Anterior cingulate cortex (tissue), 58 donors: ENCODE measurements around the gene TRIM65.

Source experiments
- DNase-seq, 58 donors: peaks; one replicate each; lab custom pipeline; 2025; lab: John Stamatoyannopoulos, UW

Gene TRIM65

GRCh38 chr17:75917917-75918445, 21.2 kb upstream of the TRIM65 start:
- DNase-seq, result no peak

- no peak for DNase-seq
These were observed 20.6 kb upstream of the TRIM65 start for GRCh38 chr17:75917141-75917916.

- DNase-seq, result no peak
These were observed 18.5 kb upstream of the TRIM65 start for GRCh38 chr17:75915268-75915667.

- DNase-seq, result no peak
These were observed 18.0 kb upstream of the TRIM65 start for GRCh38 chr17:75914643-75915267.

- no peak for DNase-seq
These were observed 16.9 kb upstream of the TRIM65 start for GRCh38 chr17:75913537-75914210.

GRCh38 chr17:75910699-75911098, 13.9 kb upstream of the TRIM65 start:
- no peak for DNase-seq

- DNase-seq, result no peak
These were observed 13.1 kb upstream of the TRIM65 start for GRCh38 chr17:75909812-75910274.

- DNase-seq, result peak in 1 of 58 donors; percentile 48
These were observed 12.5 kb upstream of the TRIM65 start for GRCh38 chr17:75909051-75909811.

- DNase-seq, result no peak
These were observed 11.4 kb upstream of the TRIM65 start for GRCh38 chr17:75908201-75908600.

GRCh38 chr17:75906143-75906884, 9.6 kb upstream of the TRIM65 start:
- no peak for DNase-seq

- DNase-seq, result peak; percentile 24 to 96 (median 84)
These were observed 8.2 kb upstream of the TRIM65 start, which contains the start of gene MRPL38 for GRCh38 chr17:75904749-75905521. Gene MRPL38 (minus strand): TSS chr17:75904884. CDS start chr17:75904875, 9 bp downstream.

- no peak for DNase-seq
These were observed 5.7 kb upstream of the TRIM65 start for GRCh38 chr17:75902406-75902805.

GRCh38 chr17:75901727-75902126, 5.0 kb upstream of the TRIM65 start:
- DNase-seq, result no peak

- DNase-seq, result no peak
These were observed 4.2 kb upstream of the TRIM65 start for GRCh38 chr17:75900691-75901533.

GRCh38 chr17:75899767-75900468, 3.2 kb upstream of the TRIM65 start:
- no peak for DNase-seq

- DNase-seq, result no peak
These were observed 2.6 kb upstream of the TRIM65 start for GRCh38 chr17:75899353-75899752.

GRCh38 chr17:75898791-75899190, 2.0 kb upstream of the TRIM65 start:
- no peak for DNase-seq
